ENCODE measurements around the gene SEMA4D. TPM values are rescaled to one million over a fixed set of nuclear protein-coding genes. Genes with fewer than 3 reads are reported as not detected.
"Not testable (repeated sequence)": the region's sequence is repeated elsewhere in the genome, so short reads cannot be mapped to it uniquely, and the experiment has no call there.

The SEMA4D gene
- polyA plus RNA-seq, 1 donor from 2014 or later, result 34.0 TPM

DNA sequence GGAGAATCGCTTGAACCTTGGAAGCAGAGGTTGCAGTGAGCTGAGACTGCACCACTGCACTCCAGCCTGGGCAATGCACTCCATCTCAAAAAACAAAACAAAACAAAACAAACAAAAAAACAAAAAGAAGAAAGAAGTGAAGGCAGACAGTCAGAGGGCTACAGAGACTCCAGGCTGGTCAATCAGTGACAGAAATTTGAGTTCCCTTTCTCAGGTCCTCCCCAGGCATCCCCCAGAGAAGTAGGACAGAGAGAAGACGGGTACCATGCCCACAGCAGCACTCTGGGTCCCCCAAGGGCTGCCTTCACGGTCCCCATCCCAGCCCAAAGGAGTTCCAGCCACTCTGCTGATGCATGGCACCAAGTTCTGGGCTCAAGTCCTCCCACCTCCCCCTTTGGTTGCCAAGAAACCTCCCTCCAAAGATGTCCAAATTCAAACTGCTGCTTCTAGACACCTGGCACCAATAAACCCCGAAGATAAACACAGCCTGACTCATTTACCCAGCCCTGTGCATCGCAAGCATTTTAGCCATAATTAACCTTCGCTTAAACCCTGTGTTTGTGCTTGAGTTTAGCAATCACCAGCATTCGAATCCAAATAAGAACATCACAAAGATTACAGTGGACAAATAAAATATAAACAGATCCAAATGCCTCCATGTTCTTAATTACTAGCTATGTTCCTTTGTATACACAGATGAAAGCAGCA is 24.0 kb downstream of the SEMA4D start:
- Histone ChIP-seq H3F3A (ENCODE audit: insufficient read depth, low read length, poor library complexity, severe bottlenecking) (no peaks in the 10 kb centered on the region), H3K9me2 (ENCODE audit: insufficient read depth, low read length) (no peaks in the 10 kb centered on the region), H2AFZ (ENCODE audit: low read depth, low read length) (no peak overlapping the region), H3K27me3 (ENCODE audit: insufficient read depth, low read depth, low read length) (no peaks in the 10 kb centered on the region), H3K4me3 (ENCODE audit: low read length) (no peak overlapping the region), H3K9me3 (ENCODE audit: low read length) (no peaks in the 10 kb centered on the region), H3K4me2 (ENCODE audit: low read length) (no peak overlapping the region), H3K9ac (ENCODE audit: low read length) (no peak overlapping the region), H3K79me2 (replicated peaks; ENCODE audit: insufficient read depth, low read length) (peaks cover 55% of the 10 kb centered on the region), H3K27ac (ENCODE audit: low read length) (no peak overlapping the region), H3K36me3 (ENCODE audit: insufficient read depth, low read length) (no peaks in the 10 kb centered on the region), H4K20me1 (ENCODE audit: insufficient read depth) (no peaks in the 10 kb centered on the region)
- TF ChIP-seq, protein P1, sequence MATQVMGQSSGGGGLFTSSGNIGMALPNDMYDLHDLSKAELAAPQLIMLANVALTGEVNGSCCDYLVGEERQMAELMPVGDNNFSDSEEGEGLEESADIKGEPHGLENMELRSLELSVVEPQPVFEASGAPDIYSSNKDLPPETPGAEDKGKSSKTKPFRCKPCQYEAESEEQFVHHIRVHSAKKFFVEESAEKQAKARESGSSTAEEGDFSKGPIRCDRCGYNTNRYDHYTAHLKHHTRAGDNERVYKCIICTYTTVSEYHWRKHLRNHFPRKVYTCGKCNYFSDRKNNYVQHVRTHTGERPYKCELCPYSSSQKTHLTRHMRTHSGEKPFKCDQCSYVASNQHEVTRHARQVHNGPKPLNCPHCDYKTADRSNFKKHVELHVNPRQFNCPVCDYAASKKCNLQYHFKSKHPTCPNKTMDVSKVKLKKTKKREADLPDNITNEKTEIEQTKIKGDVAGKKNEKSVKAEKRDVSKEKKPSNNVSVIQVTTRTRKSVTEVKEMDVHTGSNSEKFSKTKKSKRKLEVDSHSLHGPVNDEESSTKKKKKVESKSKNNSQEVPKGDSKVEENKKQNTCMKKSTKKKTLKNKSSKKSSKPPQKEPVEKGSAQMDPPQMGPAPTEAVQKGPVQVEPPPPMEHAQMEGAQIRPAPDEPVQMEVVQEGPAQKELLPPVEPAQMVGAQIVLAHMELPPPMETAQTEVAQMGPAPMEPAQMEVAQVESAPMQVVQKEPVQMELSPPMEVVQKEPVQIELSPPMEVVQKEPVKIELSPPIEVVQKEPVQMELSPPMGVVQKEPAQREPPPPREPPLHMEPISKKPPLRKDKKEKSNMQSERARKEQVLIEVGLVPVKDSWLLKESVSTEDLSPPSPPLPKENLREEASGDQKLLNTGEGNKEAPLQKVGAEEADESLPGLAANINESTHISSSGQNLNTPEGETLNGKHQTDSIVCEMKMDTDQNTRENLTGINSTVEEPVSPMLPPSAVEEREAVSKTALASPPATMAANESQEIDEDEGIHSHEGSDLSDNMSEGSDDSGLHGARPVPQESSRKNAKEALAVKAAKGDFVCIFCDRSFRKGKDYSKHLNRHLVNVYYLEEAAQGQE (IDR thresholded peaks at IDR 0.05; ENCODE audit: borderline replicate concordance), result no peak
- TF ChIP-seq SMC3 (conservative IDR thresholded peaks at IDR 0.05; ENCODE audit: poor library complexity) (no peak), EP300 (conservative IDR thresholded peaks at IDR 0.05; ENCODE audit: poor library complexity, severe bottlenecking) (no peak), MXI1 (conservative IDR thresholded peaks at IDR 0.05; ENCODE audit: poor library complexity, severe bottlenecking) (no peak), RAD21 (conservative IDR thresholded peaks at IDR 0.05) (no peak), EZH2 (IDR thresholded peaks at IDR 0.05; ENCODE audit: borderline replicate concordance, insufficient read depth, low read length, poor library complexity, severe bottlenecking) (no peak), POLR2AphosphoS5 (IDR thresholded peaks at IDR 0.05) (no peak), TAF1 (IDR thresholded peaks at IDR 0.05; ENCODE audit: low read depth) (no peak)
- TF ChIP-seq, protein P2, sequence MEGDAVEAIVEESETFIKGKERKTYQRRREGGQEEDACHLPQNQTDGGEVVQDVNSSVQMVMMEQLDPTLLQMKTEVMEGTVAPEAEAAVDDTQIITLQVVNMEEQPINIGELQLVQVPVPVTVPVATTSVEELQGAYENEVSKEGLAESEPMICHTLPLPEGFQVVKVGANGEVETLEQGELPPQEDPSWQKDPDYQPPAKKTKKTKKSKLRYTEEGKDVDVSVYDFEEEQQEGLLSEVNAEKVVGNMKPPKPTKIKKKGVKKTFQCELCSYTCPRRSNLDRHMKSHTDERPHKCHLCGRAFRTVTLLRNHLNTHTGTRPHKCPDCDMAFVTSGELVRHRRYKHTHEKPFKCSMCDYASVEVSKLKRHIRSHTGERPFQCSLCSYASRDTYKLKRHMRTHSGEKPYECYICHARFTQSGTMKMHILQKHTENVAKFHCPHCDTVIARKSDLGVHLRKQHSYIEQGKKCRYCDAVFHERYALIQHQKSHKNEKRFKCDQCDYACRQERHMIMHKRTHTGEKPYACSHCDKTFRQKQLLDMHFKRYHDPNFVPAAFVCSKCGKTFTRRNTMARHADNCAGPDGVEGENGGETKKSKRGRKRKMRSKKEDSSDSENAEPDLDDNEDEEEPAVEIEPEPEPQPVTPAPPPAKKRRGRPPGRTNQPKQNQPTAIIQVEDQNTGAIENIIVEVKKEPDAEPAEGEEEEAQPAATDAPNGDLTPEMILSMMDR (IDR thresholded peaks at IDR 0.05; ENCODE audit: poor library complexity, severe bottlenecking), result no peak

DNA sequence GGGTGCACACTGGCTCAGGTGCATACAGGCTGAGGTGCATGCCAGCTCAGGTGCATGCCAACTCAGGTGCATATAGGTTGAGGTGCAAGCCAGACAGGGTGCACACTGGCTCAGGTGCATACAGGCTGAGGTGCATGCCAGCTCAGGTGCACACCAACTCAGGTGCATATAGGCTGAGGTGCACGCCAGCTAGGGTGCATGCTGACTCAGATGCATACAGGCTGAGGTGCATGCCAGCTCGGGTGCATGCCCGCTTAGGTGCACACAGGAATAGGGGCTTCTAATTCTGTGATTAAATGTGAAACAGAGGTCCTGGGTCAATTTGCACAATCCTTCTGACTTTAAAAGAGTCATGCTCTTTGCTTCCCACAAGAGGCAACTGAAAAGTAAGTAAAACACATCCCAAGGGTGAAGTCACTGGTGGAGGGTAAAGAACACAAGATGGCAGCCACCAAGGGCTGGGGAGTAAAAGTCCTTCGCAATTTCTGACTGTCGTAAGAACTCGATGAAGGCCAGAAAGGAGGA is 26.1 kb downstream of the SEMA4D start:
- not testable (repeated sequence) for H3K27me3 ChIP-seq (ENCODE audit: insufficient read depth, low read depth, low read length); H3K9ac ChIP-seq (ENCODE audit: low read length); H4K20me1 ChIP-seq (ENCODE audit: insufficient read depth); H3K9me2 ChIP-seq (ENCODE audit: insufficient read depth, low read length); H3K4me2 ChIP-seq (ENCODE audit: low read length); H3K36me3 ChIP-seq (ENCODE audit: insufficient read depth, low read length); H3K9me3 ChIP-seq (ENCODE audit: low read length); H3K27ac ChIP-seq (ENCODE audit: low read length); H3K4me3 ChIP-seq (ENCODE audit: low read length); H2AFZ ChIP-seq (ENCODE audit: low read depth, low read length); H3F3A ChIP-seq (ENCODE audit: insufficient read depth, low read length, poor library complexity, severe bottlenecking)
- peaks cover 57% of the 10 kb centered on the region for H3K79me2 ChIP-seq (replicated peaks; ENCODE audit: insufficient read depth, low read length)
